HG03520 (cell line): ENCODE measurements around the gene IL17RE.
"Not testable (repeated sequence)": the region's sequence is repeated elsewhere in the genome, so short reads cannot be mapped to it uniquely, and the experiment has no call there.

Experiments
- ATAC-seq: cut with Tn5 transposase; IDR thresholded peaks from one replicate; pipeline ENCODE4 v1.9.1; 2021; ENCODE audit warnings: mild to moderate bottlenecking, moderate library complexity; ENCODE audit not compliant: unreplicated experiment

Gene IL17RE

DNA sequence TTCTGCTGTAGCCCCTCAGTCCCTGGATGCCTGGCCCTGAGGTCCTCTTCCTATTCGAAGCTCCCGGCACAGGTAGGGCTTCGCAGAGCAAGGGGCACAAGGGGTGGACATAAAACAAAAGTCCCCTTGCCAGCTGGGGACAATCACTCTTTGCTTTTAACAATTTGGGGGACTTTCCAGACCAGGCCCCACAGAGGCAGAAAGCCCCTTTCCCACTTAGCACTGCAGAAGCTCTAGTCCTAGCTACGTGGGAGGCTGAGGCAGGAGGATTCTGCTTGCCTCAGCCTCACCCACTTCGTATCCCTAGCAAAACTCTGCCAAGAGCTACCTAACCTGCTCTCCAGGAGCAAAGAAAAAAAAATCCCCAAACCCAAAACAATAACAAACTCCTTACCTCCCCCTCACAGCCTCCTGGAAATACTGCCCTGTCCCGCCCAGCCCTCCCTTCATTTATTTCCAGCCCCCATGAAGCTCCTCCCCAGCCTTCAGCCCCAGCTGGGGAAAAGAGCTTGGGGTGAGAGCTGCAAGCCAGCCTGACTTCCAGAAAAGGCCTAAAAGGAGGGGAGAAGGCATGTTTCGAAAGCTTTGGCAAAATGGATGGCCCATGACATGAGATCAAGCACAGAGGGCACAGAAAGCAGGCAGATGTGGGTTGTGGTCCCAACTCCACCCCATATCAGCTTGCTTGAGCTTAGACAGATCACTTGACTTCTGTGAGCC is 22.7 kb upstream of the IL17RE start, which contains the start of gene CIDEC:
Gene CIDEC, minus strand, starts transcription at position 424 of the 720 bp plus-strand sequence. CDS start 1,767 bp downstream, outside the sequence.
- no peak for ATAC-seq

DNA sequence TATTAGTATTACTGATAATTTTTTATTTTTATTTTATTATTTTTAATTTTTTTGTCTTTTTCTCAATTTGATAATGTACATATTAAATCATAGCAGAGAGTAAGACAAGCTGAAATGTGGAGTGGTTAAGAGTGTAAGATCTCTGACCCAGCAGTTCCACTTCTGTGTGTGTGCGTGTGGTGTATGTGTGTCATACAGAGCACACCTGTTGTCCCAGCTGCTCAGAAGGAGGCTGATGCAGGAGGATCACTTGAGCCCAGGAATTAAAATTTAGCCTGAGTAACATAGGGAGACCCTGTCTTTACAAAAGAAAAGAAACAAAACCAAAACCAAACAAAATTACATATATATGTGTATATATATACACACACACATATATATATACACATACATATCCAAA is 21.2 kb upstream of the IL17RE start:
- ATAC-seq, result no peak

GRCh38 chr3:9883706-9884554 is 18.7 kb upstream of the IL17RE start:
- ATAC-seq, result no peak

- no peak for ATAC-seq
Observed at GRCh38 chr3:9884555-9885165, 18.0 kb upstream of the IL17RE start.

DNA sequence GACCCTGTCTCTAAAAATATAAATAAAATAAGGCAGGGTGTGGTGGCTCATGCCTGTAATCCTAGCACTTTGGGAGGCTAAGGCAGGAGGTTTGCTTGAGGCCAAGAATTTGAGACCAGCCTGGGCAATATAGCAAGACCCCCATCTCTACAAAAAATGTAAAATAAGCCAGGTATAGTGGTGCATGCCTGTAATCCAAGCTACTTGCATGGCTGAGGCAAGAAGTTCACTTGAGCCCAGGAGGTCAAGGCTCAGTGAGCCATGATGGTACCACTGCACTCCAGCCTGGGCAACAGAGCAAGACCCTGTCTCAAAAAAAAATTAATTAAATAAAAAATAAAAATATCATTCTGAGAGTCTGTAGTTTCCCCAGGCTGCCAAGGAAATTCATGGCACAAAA is 16.3 kb upstream of the IL17RE start:
- no peak for ATAC-seq

DNA sequence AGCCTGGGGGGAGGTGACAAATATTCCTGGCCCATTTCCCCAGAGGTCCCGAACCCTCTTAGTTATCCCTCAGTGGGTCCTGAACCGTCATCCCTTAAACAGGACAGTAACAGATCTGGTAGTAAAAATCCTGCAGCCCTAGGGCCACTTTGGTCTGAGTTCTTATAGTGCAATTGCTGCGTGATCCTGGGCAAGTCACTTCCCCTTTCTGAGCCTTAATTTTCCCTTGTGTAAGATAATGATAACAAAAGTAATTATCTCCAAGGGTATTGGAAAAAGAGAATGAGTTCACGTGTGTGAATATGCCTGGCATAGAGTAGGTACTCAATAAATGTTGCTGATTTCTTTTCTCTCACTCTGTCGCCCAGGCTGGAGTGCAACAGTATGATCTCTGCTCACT is 15.2 kb upstream of the IL17RE start:
- no peak for ATAC-seq

DNA sequence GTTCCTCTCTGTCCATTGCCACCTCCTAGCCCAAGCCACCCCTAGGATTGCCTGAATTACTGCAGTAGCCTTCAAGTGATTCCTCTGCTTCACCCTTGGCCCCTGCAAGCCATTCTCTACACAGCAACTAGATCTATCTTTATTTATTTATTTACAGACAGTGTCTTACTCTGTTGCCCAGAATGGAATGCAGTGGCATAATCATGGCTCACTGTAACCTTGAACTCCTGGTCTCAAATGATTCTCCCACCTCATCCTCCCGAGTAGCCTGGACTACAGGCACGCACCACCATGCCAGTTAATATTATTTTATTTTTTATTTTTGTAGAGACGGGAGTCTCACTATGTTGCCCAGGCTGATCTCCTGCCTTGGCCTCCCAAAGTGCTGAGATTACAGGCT is 14.1 kb upstream of the IL17RE start:
- ATAC-seq, result no peak

GRCh38 chr3:9889405-9889804 is 13.2 kb upstream of the IL17RE start:
- ATAC-seq, result no peak

DNA sequence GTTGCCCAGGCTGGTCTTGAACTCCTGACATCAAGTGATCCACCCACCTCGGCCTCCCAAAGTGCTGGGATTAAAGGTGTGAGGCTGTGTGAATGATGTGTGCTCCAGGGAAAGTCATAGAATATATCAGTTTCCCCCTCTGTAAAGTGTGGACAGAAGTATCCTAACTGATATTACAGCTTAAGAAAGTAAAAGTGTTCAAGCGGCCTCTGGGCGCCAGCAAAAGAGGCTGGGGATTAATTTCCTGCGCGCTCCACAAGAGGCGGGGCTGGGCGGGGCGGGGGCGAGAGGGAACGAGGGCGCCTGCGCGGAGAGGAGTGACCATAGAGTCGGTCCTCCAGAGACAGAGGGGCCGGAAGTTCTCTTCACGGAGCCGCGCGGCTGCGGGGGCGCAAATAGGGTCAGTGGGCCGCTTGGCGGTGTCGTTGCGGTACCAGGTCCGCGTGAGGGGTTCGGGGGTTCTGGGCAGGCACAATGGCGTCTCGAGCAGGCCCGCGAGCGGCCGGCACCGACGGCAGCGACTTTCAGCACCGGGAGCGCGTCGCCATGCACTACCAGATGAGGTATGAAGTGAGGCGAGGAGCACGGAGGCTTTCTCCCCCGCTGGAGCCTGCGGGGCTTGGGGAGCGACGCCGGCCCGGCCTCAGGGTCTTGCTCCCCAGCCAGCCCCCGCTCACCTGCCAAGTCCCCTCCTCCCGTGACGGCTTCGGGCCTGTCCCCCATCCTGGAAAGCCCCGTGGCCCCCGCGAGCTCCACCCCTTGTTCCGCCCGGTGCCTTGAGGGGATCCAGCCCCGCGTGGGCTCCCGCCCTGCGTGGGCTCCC is 12.2 kb upstream of the IL17RE start, which contains the start of gene JAGN1:
Gene JAGN1, plus strand, starts transcription at position 362 of the 823 bp plus-strand sequence. Its CDS starts 113 bp downstream, at position 475.
- peak; percentile 75 for ATAC-seq

GRCh38 chr3:9891072-9891622 is 11.5 kb upstream of the IL17RE start:
- no peak for ATAC-seq

GRCh38 chr3:9893739-9894138 is 8.9 kb upstream of the IL17RE start:
- no peak for ATAC-seq

DNA sequence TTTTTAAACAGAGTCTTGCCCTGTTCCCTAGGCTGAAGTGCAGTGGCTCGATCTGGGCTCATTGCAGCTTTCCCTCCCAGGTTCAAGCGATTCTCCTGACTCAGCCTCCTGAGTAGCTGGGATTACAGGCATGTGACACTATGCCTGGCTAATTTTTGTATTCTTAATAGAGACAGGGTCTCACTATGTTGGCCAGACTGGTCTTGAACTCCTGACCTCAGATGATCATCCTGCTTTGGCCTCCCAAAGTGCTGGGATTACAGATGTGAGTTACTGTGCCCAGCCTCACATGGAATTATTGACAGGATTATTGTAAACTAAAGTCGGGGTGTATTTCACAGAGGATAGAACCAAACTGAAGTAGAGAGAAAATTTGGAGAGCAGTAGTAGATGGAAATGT is 6.9 kb upstream of the IL17RE start:
- ATAC-seq, result not testable (repeated sequence)

DNA sequence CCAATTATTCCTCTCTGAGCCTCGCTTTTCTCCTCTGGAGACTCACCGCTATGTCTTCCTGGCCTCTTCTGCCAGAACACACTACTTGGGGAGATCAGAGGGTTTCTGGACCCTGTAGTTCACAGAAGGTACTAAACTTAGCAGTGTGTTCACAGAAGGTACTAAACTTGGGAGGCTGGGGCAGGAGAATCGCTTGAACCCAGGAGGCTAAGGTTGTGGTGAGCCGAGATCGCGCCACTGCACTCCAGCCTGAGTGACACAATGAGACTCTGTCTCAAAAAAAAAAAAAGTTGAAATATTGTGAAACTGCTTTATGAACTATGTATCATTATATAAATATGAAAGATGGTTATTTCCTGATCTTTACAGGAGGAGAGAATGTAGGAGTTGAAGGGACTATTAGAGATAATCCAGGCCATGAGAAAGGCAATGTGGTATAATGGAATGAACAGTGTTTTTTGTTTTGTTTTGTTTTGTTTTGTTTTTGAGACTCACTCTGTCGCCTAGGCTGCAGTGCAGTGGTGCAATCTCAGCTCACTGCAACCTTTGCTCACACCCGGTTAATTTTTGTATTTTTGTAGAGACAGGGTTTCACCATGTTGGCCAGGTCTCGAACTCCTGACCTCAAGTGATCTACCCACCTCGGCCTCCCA is 5.8 kb upstream of the IL17RE start:
- ATAC-seq, result not testable (repeated sequence)

- no peak for ATAC-seq
Observed at GRCh38 chr3:9897408-9898372, 5.0 kb upstream of the IL17RE start.

GRCh38 chr3:9898467-9899241 is 4.0 kb upstream of the IL17RE start:
- ATAC-seq, result no peak

DNA sequence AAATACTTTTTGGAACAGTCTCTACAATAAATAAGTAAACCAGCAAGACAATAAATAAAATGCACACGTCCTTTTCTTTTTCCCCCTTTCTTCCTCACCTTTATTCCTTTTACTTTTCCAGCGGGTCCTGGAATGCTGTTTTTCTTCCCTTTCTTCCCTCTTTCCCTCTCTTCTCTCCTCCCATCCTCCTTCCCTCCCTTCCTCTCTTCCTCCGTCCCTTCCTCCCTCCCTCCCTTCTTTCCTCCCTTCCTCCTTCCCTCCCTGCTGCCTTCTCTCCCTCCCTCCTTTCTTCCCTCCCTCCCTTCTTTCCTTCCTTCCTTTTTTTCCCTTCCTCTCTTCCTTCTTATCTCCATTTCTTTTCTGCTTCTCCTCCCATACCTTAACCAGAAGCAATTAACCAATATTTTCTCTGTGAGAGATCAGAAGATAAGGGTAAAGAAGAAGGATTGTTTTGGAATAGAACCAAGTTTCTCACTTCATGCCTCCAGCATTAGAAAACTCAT is 3.3 kb upstream of the IL17RE start:
- ATAC-seq, result no peak

GRCh38 chr3:9900965-9901415 is 1.7 kb upstream of the IL17RE start:
- ATAC-seq, result not testable (repeated sequence)

DNA sequence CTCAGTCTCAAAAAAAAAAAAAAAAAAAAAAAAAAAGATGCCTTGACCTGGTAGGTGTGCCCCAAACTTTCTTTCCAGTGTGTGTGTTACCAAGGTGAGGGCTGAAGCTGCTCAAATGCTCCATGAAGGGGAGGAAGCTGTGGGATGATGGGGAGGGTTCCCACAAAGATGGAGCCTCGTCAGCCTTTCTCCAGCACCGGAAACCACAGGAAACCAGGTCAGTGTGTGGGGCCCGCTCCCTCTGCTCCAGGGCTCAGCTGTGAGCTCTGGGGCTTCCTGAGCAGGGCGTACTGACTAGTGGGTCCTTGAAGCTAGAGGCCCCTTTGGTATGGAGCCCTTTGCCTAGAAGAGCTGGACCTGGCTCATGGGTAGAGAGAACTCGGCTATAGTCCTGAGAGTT is 681 bp upstream of the IL17RE start:
- ATAC-seq, result no peak
